Measurements from ENCODE around the gene OSBPL9.

DNA sequence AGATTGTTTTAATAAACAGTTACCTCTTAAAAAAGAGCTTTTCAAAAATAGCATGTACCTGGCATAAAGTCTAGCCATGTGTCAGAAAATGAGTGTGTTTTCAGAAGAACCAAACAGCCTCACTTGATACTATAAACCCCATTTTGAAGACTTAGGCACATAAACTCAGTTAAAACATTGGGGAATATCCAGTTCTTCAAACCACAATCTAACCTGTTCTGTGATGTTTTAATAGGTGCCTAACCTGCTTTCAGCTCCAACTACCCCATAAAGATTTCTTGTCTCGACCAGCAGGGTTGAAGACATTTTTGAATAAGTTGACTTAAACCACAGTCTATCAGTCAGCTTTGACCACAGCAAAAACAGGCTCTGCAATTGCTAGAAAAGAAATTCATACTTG is 220.4 kb downstream of the OSBPL9 start:
- TF ChIP-seq, protein P1, sequence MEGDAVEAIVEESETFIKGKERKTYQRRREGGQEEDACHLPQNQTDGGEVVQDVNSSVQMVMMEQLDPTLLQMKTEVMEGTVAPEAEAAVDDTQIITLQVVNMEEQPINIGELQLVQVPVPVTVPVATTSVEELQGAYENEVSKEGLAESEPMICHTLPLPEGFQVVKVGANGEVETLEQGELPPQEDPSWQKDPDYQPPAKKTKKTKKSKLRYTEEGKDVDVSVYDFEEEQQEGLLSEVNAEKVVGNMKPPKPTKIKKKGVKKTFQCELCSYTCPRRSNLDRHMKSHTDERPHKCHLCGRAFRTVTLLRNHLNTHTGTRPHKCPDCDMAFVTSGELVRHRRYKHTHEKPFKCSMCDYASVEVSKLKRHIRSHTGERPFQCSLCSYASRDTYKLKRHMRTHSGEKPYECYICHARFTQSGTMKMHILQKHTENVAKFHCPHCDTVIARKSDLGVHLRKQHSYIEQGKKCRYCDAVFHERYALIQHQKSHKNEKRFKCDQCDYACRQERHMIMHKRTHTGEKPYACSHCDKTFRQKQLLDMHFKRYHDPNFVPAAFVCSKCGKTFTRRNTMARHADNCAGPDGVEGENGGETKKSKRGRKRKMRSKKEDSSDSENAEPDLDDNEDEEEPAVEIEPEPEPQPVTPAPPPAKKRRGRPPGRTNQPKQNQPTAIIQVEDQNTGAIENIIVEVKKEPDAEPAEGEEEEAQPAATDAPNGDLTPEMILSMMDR (conservative IDR thresholded peaks at IDR 0.05; ENCODE audit: low read depth in 2 of 2), result no peak
- TF ChIP-seq JUNB (IDR thresholded peaks at IDR 0.05; ENCODE audit: unreplicated experiment), result no peak
- TF ChIP-seq, protein P2, sequence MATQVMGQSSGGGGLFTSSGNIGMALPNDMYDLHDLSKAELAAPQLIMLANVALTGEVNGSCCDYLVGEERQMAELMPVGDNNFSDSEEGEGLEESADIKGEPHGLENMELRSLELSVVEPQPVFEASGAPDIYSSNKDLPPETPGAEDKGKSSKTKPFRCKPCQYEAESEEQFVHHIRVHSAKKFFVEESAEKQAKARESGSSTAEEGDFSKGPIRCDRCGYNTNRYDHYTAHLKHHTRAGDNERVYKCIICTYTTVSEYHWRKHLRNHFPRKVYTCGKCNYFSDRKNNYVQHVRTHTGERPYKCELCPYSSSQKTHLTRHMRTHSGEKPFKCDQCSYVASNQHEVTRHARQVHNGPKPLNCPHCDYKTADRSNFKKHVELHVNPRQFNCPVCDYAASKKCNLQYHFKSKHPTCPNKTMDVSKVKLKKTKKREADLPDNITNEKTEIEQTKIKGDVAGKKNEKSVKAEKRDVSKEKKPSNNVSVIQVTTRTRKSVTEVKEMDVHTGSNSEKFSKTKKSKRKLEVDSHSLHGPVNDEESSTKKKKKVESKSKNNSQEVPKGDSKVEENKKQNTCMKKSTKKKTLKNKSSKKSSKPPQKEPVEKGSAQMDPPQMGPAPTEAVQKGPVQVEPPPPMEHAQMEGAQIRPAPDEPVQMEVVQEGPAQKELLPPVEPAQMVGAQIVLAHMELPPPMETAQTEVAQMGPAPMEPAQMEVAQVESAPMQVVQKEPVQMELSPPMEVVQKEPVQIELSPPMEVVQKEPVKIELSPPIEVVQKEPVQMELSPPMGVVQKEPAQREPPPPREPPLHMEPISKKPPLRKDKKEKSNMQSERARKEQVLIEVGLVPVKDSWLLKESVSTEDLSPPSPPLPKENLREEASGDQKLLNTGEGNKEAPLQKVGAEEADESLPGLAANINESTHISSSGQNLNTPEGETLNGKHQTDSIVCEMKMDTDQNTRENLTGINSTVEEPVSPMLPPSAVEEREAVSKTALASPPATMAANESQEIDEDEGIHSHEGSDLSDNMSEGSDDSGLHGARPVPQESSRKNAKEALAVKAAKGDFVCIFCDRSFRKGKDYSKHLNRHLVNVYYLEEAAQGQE (IDR thresholded peaks at IDR 0.05; ENCODE audit: unreplicated experiment), result no peak
- no peak for TF ChIP-seq EZH2phosphoT487 (IDR thresholded peaks at IDR 0.05; ENCODE audit: unreplicated experiment)
- TF ChIP-seq EZH2 (IDR thresholded peaks at IDR 0.05; ENCODE audit: low read depth, unreplicated experiment), result no peak
- no peak for TF ChIP-seq POLR2AphosphoS5 (IDR thresholded peaks at IDR 0.05; ENCODE audit: low read depth)
- TF ChIP-seq ZNF114 (CRISPR knock-in tag; IDR thresholded peaks at IDR 0.05), result no peak
- TF ChIP-seq CREB1 (CRISPR knock-in tag; IDR thresholded peaks at IDR 0.05; ENCODE audit: low read depth), result no peak
- TF ChIP-seq ZNF331 (CRISPR knock-in tag; IDR thresholded peaks at IDR 0.05; ENCODE audit: low read depth), result no peak
- TF ChIP-seq, protein P3, sequence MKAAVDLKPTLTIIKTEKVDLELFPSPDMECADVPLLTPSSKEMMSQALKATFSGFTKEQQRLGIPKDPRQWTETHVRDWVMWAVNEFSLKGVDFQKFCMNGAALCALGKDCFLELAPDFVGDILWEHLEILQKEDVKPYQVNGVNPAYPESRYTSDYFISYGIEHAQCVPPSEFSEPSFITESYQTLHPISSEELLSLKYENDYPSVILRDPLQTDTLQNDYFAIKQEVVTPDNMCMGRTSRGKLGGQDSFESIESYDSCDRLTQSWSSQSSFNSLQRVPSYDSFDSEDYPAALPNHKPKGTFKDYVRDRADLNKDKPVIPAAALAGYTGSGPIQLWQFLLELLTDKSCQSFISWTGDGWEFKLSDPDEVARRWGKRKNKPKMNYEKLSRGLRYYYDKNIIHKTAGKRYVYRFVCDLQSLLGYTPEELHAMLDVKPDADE (IDR thresholded peaks at IDR 0.05), result no peak
- TF ChIP-seq STAT1 (IDR thresholded peaks at IDR 0.05; ENCODE audit: unreplicated experiment), result no peak
- TF ChIP-seq NANOG (IDR thresholded peaks at IDR 0.05; ENCODE audit: borderline replicate concordance), result no peak
- TF ChIP-seq, protein P4, sequence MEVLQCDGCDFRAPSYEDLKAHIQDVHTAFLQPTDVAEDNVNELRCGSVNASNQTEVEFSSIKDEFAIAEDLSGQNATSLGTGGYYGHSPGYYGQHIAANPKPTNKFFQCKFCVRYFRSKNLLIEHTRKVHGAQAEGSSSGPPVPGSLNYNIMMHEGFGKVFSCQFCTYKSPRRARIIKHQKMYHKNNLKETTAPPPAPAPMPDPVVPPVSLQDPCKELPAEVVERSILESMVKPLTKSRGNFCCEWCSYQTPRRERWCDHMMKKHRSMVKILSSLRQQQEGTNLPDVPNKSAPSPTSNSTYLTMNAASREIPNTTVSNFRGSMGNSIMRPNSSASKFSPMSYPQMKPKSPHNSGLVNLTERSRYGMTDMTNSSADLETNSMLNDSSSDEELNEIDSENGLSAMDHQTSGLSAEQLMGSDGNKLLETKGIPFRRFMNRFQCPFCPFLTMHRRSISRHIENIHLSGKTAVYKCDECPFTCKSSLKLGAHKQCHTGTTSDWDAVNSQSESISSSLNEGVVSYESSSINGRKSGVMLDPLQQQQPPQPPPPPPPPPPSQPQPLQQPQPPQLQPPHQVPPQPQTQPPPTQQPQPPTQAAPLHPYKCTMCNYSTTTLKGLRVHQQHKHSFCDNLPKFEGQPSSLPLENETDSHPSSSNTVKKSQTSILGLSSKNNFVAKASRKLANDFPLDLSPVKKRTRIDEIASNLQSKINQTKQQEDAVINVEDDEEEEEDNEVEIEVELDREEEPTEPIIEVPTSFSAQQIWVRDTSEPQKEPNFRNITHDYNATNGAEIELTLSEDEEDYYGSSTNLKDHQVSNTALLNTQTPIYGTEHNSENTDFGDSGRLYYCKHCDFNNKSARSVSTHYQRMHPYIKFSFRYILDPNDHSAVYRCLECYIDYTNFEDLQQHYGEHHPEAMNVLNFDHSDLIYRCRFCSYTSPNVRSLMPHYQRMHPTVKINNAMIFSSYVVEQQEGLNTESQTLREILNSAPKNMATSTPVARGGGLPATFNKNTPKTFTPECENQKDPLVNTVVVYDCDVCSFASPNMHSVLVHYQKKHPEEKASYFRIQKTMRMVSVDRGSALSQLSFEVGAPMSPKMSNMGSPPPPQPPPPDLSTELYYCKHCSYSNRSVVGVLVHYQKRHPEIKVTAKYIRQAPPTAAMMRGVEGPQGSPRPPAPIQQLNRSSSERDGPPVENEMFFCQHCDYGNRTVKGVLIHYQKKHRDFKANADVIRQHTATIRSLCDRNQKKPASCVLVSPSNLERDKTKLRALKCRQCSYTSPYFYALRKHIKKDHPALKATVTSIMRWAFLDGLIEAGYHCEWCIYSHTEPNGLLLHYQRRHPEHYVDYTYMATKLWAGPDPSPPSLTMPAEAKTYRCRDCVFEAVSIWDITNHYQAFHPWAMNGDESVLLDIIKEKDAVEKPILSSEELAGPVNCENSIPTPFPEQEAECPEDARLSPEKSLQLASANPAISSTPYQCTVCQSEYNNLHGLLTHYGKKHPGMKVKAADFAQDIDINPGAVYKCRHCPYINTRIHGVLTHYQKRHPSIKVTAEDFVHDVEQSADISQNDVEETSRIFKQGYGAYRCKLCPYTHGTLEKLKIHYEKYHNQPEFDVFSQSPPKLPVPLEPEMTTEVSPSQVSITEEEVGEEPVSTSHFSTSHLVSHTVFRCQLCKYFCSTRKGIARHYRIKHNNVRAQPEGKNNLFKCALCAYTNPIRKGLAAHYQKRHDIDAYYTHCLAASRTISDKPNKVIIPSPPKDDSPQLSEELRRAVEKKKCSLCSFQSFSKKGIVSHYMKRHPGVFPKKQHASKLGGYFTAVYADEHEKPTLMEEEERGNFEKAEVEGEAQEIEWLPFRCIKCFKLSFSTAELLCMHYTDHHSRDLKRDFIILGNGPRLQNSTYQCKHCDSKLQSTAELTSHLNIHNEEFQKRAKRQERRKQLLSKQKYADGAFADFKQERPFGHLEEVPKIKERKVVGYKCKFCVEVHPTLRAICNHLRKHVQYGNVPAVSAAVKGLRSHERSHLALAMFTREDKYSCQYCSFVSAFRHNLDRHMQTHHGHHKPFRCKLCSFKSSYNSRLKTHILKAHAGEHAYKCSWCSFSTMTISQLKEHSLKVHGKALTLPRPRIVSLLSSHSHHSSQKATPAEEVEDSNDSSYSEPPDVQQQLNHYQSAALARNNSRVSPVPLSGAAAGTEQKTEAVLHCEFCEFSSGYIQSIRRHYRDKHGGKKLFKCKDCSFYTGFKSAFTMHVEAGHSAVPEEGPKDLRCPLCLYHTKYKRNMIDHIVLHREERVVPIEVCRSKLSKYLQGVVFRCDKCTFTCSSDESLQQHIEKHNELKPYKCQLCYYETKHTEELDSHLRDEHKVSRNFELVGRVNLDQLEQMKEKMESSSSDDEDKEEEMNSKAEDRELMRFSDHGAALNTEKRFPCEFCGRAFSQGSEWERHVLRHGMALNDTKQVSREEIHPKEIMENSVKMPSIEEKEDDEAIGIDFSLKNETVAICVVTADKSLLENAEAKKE (CRISPR knock-in tag; IDR thresholded peaks at IDR 0.05), result no peak
